Calu3 (cell line): ENCODE results near the gene PAQR8. TPM values are rescaled to one million over a fixed set of nuclear protein-coding genes. Genes with fewer than 3 reads are reported as not detected.

ENCODE experiments used
- BruUV-seq: library from RNA; stranded (reverse); fragments of 400-500 nt; replicated peaks from 2 replicates; lab custom pipeline; 2021; lab: Mats Ljungman, UMichigan
- CTCF ChIA-PET: fragments of 300-600 bp; sonication (Branson Sonifier 250); formaldehyde crosslinking; loops from one replicate; lab custom pipeline; 2022; ENCODE audit warnings: antibody characterized with exemption; lab: Charles Lee
- DNase-seq: peaks from one replicate; pipeline ENCODE4 v3.0.0; 2022
- H3K27ac Mint-ChIP-seq: one replicate; pipeline ENCODE4 v1.8.0; 2022; ENCODE audit warnings: mixed read lengths; ENCODE audit not compliant: unreplicated experiment
- H3K27me3 Mint-ChIP-seq: one replicate; pipeline ENCODE4 v1.8.0; 2022; ENCODE audit warnings: mixed read lengths; ENCODE audit not compliant: unreplicated experiment
- H3K36me3 Mint-ChIP-seq: one replicate; pipeline ENCODE4 v1.8.0; 2022; ENCODE audit warnings: mild to moderate bottlenecking, moderate library complexity, mixed read lengths; ENCODE audit not compliant: insufficient read depth, unreplicated experiment
- H3K4me1 Mint-ChIP-seq: one replicate; pipeline ENCODE4 v1.8.0; 2022; ENCODE audit warnings: mild to moderate bottlenecking, low read depth, mixed read lengths; ENCODE audit not compliant: unreplicated experiment
- H3K4me3 Mint-ChIP-seq: one replicate; pipeline ENCODE4 v1.8.0; 2022; ENCODE audit warnings: mild to moderate bottlenecking, low read depth, moderate library complexity, mixed read lengths; ENCODE audit not compliant: unreplicated experiment
- H3K9me3 Mint-ChIP-seq: one replicate; pipeline ENCODE4 v1.8.0; 2022; ENCODE audit warnings: low read depth, mixed read lengths; ENCODE audit not compliant: unreplicated experiment
- CTCF ChIP-seq: fragments of 200-600 bp; IDR thresholded peaks from one replicate; pipeline ENCODE4 v1.8.0; 2022; ENCODE audit warnings: antibody characterized with exemption; ENCODE audit not compliant: unreplicated experiment
- intact Hi-C: fragments of 100-400 bp; cut with micrococcal nuclease; formaldehyde crosslinking; loops from one replicate; pipeline ENCODE4 v1.10.0; 2022; ENCODE audit not compliant: unreplicated experiment
- total RNA-seq: library from RNA; stranded (reverse); gene quantifications from 2 replicates; pipeline ENCODE4 v1.2.3, GENCODE V29; 2022

The PAQR8 gene
- total RNA-seq, 1 experiment from 2014 or later, result 16.3 TPM

GRCh38 chr6:52317841-52318581, 43.9 kb upstream of the PAQR8 start:
- no peak for DNase-seq
- intact Hi-C loops, result no loop called here
- peaks cover 23% of the 10 kb centered on the region for H3K4me1 Mint-ChIP-seq
- no peaks in the 10 kb centered on the region for H3K27me3 Mint-ChIP-seq
- no peak for TF ChIP-seq CTCF
- peaks cover 2% of the 10 kb centered on the region for H3K36me3 Mint-ChIP-seq
- H3K4me3 Mint-ChIP-seq, result no peak overlapping the region
- no peak overlapping the region for H3K27ac Mint-ChIP-seq
- no TSS peak for BruUV-seq
- CTCF ChIA-PET, result no interaction called here
- no peaks in the 10 kb centered on the region for H3K9me3 Mint-ChIP-seq

- DNase-seq, result no peak
- H3K27me3 Mint-ChIP-seq, result no peaks in the 10 kb centered on the region
Measured at GRCh38 chr6:52324189-52324588, 37.8 kb upstream of the PAQR8 start.

GRCh38 chr6:52325695-52326471, 36.1 kb upstream of the PAQR8 start:
- DNase-seq, result no peak
- Mint-ChIP-seq H3K27ac (peak overlapping the region; percentile 45), H3K27me3 (no peaks in the 10 kb centered on the region), H3K4me1 (peaks cover 48% of the 10 kb centered on the region), H3K4me3 (no peak overlapping the region), H3K9me3 (no peaks in the 10 kb centered on the region), H3K36me3 (no peaks in the 10 kb centered on the region)
- CTCF ChIA-PET, result interaction anchor here (1.2 kb wide), 1 partner anchor 17 kb away, joined by 3 read pairs; no protein-coding TSS in a partner anchor
- BruUV-seq, result no TSS peak
- TF ChIP-seq CTCF, result no peak
- intact Hi-C loops, result no loop called here

More at GRCh38 chr6:52324189-52324588, 37.8 kb upstream of the PAQR8 start:
- Mint-ChIP-seq H3K9me3 (no peaks in the 10 kb centered on the region), H3K4me3 (no peak overlapping the region), H3K27ac (no peak overlapping the region), H3K4me1 (peaks cover 38% of the 10 kb centered on the region), H3K36me3 (no peaks in the 10 kb centered on the region)
- CTCF ChIA-PET, result no interaction called here
- no peak for TF ChIP-seq CTCF
- intact Hi-C loops, result no loop called here
- BruUV-seq, result no TSS peak

- Mint-ChIP-seq H3K9me3 (no peaks in the 10 kb centered on the region), H3K4me1 (peaks cover 56% of the 10 kb centered on the region), H3K4me3 (no peak overlapping the region), H3K36me3 (no peaks in the 10 kb centered on the region), H3K27ac (peak overlapping the region; percentile 45), H3K27me3 (no peaks in the 10 kb centered on the region)
- intact Hi-C loops, result no loop called here
- no peak for TF ChIP-seq CTCF
- CTCF ChIA-PET, result interaction anchor here (1.2 to 1.8 kb wide), 2 partner anchors 18 to 26 kb away, joined by 3 to 8 read pairs; no protein-coding TSS in a partner anchor
- BruUV-seq, result no TSS peak
- no peak for DNase-seq
Measured at GRCh38 chr6:52326540-52327364, 35.2 kb upstream of the PAQR8 start.
